ENCODE measurements around the gene MLEC.
"Not testable (repeated sequence)": the region's sequence is repeated elsewhere in the genome, so short reads cannot be mapped to it uniquely, and the experiment has no call there.

MLEC gene

GRCh38 chr12:120721866-120722265, 34.9 kb downstream of the MLEC start:
- no peak for DNase-seq (ENCODE audit: low spot score)

DNA sequence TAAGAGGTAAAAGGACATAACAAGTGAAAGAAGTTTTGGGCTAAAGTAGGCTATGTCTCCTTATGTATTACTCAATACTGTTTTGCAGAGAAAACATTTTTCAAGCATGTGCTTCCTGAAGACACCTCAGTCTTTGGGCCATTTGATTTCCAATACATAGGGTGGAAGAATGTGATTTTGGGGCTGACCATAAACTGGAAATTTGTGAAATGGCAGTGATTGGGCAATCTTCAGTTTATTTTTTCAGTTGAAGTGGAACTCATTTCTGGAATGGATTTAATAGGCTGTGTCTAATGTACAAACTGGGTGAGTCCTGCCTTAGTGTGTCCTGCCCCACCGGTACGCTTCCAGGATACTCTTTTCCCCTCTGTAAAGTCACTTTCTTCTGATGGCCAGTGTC, 35.8 kb downstream of the MLEC start:
- no peak for DNase-seq (ENCODE audit: low spot score)

DNA sequence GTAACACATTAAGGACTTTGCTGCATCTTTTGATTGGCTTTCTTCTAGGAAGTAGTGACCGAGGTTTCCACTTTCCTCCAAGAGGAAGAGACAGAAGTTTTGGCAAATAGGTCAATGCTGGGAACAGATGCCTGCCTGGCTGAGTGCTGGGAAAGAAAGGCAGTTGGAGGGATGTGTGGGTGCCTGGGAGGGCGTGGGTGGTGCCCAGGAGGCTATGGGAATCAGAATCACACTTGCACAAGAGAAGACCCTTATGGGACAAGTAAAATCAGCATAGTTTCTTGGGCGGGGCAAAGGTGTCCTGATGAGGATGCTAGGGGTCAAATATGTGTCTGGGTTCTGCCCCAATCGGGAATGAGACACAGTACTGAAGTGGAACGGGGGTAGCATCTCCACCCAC, 37.8 kb downstream of the MLEC start:
- DNase-seq (ENCODE audit: low spot score) = no peak

GRCh38 chr12:120725151-120725658, 38.3 kb downstream of the MLEC start:
- DNase-seq (ENCODE audit: low spot score) = no peak

- peak; percentile 82 for DNase-seq (ENCODE audit: low spot score)
These were observed 38.9 kb downstream of the MLEC start, which contains the start of gene ACADS for GRCh38 chr12:120725659-120726509. Gene ACADS (plus strand): TSS chr12:120725826. CDS start chr12:120725886, 60 bp downstream.

DNA sequence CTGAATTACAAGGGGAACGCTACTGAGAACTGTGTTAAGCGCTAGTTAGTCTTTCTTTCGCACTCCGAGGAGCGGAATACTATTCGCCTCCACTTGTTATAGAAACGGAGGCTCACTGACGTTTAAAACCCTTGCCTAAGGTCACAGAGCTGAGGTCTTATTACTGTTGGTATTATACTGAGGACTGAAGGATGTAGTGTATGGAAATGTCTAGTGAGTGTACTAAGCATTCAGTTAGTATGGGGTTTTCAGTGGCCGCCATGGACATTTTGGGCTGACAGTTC, 39.5 kb downstream of the MLEC start:
- DNase-seq (ENCODE audit: low spot score) = no peak

DNA sequence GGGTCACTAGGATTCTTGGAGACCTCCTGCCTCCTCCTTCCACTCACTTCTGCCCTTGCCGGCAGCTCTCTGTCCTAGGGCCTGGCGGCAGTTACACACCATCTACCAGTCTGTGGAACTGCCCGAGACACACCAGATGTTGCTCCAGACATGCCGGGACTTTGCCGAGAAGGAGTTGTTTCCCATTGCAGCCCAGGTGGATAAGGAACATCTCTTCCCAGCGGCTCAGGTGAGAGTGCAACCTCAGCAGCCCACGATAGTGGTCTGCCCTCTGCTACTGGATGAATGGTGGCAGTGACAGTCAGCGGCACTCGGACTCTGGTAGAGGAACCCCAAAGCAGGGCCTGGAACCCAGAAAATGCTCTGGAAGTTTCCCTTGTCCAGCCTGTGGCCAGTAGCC, 40.0 kb downstream of the MLEC start:
- no peak for DNase-seq (ENCODE audit: low spot score)

GRCh38 chr12:120732198-120732597, 45.2 kb downstream of the MLEC start:
- not testable (repeated sequence) for DNase-seq (ENCODE audit: low spot score)

DNA sequence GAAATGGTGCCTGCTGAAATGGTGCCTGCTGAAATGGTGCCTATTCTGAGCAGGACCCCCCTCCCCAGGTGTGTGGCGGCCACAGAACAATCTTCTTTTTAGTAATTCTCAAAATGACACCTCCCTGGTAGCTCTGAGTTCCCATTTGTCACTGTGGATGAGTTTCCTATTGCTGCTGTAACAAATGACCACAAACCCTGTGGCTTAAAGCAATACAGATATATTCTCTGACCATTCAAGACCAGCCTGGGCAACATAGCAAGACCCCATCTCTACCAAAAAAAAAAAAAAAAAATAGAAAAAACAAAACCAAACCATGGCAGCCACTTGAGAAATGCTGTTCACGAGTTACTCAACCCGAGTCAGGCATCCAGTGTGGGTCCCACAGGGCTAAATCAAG, 46.6 kb downstream of the MLEC start:
- DNase-seq (ENCODE audit: low spot score) = no peak

DNA sequence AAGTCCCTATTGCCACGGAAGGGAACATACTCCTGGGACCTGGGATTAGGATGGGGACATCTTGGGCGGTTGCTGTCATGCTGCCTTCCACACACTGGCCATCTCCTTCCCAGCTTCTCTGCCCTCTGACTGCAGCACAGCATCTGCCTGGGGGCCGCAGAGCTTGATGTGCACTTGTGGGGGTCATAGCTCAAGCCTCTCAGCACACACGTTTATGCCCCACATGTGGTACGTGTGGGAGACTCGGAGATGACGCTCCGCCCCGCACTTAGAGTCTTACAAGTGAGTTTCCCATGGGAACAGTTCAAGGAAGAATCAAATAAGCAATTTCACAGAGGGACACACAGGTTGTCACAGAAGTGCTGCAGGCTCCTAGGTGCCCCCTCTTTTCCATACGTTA, 47.3 kb downstream of the MLEC start:
- DNase-seq (ENCODE audit: low spot score) = no peak

DNA sequence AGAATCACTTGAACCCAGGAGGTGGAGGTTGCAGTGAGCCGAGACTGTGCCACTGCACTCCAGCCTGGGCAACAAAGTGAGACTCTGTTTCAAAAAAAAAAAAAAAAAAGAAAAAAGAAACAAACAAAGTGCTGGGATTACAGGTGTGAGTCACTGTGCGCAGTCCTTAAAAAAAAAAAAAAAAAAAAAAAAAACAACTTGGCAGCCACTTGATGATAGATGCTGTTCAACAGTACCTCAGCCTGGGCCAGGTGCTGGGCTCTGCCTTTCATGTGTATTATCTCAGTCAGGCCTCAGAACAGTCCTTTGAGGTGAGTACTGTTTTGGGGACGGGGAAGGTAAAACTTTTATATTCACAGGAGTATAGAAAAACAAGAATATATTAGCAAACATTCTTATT, 48.2 kb downstream of the MLEC start:
- no peak for DNase-seq (ENCODE audit: low spot score)

DNA sequence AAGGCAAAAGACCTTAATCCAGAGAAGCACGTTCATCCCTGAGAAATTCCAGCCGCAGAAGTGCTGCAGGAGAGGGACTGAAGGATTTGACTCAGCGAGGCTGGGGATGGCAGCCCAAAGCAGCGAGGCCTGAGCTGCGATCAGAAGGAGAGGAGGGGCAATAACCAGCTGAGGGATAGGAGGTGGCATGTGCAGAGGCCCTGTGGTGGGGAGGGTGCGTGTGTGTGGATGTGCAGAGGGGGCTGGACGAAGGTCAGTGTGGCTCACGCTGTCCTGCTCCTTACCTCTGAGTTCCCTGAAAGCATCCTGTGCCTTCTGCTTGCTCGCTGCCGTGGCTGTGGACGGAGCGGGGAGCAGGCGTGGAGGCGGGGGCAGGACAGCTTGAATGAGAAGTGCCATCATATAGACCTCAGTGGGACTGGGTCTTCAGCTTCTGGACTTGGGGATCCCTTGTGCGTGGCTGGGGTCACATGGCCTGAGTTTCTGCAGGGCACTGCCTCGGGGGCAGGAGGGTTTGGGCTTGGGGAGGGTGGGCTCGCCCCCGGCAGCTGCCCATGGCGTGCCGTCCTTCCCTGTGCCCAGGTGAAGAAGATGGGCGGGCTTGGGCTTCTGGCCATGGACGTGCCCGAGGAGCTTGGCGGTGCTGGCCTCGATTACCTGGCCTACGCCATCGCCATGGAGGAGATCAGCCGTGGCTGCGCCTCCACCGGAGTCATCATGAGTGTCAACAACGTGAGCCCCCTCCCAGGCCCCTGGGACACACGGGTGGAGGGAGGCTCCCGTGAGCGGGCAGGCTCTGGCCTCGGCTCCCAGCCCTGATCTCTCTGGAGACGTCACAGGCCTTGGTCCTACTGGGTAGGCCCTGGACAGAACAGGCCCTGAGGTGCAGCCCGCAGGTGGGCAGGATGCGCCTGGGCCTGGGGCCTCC, 49.7 kb downstream of the MLEC start:
- no peak for DNase-seq (ENCODE audit: low spot score)

DNA sequence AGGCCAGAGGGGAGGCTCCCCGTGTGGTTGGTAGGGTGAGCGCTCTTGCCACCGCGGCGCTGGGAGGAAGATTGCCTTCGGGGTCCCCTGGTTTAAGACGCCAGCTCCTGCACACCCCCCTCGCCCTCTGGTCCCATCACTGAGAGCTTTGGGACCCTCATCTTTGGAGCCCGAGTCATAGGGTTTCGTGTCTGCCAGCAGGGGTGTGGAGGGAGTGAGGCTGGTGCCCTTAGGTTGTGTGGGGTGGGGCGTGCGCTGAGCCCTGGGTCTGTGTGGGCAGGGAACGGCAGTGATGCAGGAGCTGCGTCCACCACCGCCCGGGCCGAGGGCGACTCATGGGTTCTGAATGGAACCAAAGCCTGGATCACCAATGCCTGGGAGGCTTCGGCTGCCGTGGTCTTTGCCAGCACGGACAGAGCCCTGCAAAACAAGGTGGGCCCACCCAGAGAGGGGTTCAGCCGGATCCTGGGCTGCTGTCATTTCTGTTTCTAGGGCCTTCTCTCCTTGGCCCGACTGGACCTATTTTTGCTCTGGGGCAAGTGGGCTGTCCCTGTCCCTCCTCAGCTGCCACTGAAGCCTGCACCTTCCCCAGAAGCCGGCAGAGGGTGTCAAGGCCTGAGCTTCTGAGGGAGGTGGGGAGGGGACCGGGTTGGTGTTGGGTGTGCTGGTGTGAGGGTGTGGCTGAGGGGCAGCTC, 50.8 kb downstream of the MLEC start:
- DNase-seq (ENCODE audit: low spot score) = no peak

GRCh38 chr12:120738252-120739030, 51.5 kb downstream of the MLEC start:
- DNase-seq (ENCODE audit: low spot score) = no peak

DNA sequence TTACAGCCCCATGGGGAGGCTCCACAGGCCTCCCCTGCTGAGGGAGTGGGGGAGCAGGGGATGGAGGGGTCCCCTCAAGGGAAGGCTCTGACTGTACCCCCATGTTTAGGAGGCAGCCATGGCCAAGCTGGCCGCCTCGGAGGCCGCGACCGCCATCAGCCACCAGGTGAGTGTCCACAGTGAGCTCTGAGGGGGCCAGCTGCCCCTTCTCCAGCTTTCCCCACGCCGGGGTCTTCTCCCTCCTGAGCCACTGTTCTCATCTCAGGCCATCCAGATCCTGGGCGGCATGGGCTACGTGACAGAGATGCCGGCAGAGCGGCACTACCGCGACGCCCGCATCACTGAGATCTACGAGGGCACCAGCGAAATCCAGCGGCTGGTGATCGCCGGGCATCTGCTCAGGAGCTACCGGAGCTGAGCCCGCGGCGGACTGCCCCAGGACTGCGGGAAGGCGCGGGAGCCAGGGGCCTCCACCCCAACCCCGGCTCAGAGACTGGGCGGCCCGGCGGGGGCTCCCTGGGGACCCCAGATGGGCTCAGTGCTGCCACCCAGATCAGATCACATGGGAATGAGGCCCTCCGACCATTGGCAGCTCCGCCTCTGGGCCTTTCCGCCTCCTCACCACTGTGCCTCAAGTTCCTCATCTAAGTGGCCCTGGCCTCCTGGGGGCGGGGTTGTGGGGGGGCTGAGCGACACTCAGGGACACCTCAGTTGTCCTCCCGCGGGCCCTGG, 52.2 kb downstream of the MLEC start:
- no peak for DNase-seq (ENCODE audit: low spot score)

DNA sequence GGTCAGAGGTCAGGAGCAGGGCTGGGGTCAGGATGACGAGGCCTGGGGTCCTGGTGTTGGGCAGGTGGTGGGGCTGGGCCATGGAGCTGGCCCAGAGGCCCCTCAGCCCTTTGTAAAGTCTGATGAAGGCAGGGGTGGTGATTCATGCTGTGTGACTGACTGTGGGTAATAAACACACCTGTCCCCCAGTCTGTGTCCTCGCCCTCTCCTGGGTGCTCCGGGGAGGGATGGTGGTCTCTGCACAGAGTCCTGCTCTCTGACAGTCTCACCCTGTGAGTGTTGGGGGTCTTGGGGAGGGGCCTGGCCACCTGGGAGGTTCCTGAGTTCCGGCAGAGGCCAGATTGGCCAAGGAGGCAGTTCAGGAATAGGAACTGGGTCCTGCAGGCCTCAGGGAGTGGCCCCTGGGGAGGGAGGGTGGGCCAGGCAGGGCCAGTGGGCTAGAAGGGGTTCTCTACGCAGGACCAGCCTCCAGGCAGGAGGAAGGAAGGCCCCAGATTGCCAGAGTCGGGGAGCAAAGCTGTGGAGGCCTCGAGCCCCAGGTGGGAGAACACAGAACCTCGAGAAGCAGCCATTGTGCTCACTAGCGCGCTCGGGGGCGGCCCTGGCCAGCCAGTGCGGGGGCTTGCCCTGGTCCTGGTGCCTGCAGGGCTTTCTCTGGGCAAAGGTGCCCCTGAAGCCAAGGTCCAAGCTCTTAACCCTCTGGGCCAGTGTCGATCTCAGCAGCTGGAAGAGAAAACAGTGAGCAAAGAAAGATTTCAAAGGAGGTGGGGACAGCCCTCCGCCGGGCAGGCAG, 53.1 kb downstream of the MLEC start:
- no peak for DNase-seq (ENCODE audit: low spot score)

GRCh38 chr12:120740871-120741270, 53.9 kb downstream of the MLEC start:
- no peak for DNase-seq (ENCODE audit: low spot score)

GRCh38 chr12:120741476-120742421, 54.8 kb downstream of the MLEC start:
- DNase-seq (ENCODE audit: low spot score) = no peak
